Astrocyte (in vitro differentiated cells and primary cell): ENCODE measurements around the gene PURB. TPM values are rescaled to one million over a fixed set of nuclear protein-coding genes. Genes with fewer than 3 reads are reported as not detected.

Experiments used
- DNase-seq: peaks from one replicate; pipeline ENCODE4 v3.0.0-alpha.2; 2010; ENCODE audit warnings: low read depth
- FAIRE-seq: peaks from 2 replicates; lab custom pipeline; 2011; peaks lifted over from hg19 to GRCh38; lab: Jason Lieb, UNC
- H2AFZ ChIP-seq: 2 replicates; pipeline ENCODE4 v1.6.0; 2012; ENCODE audit warnings: low read depth, low read length, inconsistent platforms
- H3K27ac ChIP-seq: 2 replicates; pipeline ENCODE4 v1.5.1; 2011; ENCODE audit warnings: low read depth, low read length, inconsistent platforms
- H3K27me3 ChIP-seq: 2 replicates; pipeline ENCODE4 v1.6.0; 2011; ENCODE audit warnings: low read length, inconsistent platforms; ENCODE audit not compliant: insufficient read depth
- H3K36me3 ChIP-seq: 2 replicates; pipeline ENCODE4 v1.5.1; 2011; ENCODE audit warnings: low read length, inconsistent platforms; ENCODE audit not compliant: insufficient read depth
- H3K4me1 ChIP-seq: 2 replicates; pipeline ENCODE4 v1.5.1; 2011; ENCODE audit warnings: low read length, inconsistent platforms; ENCODE audit not compliant: insufficient read depth
- H3K4me2 ChIP-seq: 2 replicates; pipeline ENCODE4 v1.6.0; 2012; ENCODE audit warnings: low read length, inconsistent platforms
- H3K4me3 ChIP-seq: 2 replicates; pipeline ENCODE4 v1.5.1; 2011; ENCODE audit warnings: low read depth, mild to moderate bottlenecking, low read length, inconsistent platforms; ENCODE audit not compliant: insufficient read depth
- H3K79me2 ChIP-seq: 2 replicates; pipeline ENCODE4 v1.6.0; 2012; ENCODE audit warnings: mild to moderate bottlenecking, low read length, inconsistent platforms; ENCODE audit not compliant: insufficient read depth
- H3K9ac ChIP-seq: 2 replicates; pipeline ENCODE4 v1.6.0; 2012; ENCODE audit warnings: mild to moderate bottlenecking, low read length, inconsistent platforms
- H3K9me3 ChIP-seq: 2 replicates; pipeline ENCODE4 v1.5.1; 2012; ENCODE audit warnings: low read depth, mild to moderate bottlenecking, low read length, inconsistent platforms; ENCODE audit not compliant: insufficient read depth
- H4K20me1 ChIP-seq: 2 replicates; pipeline ENCODE4 v1.6.0; 2012; ENCODE audit warnings: low read length, inconsistent platforms; ENCODE audit not compliant: insufficient read depth
- H3K27ac Mint-ChIP-seq: one replicate; pipeline ENCODE4 v1.8.0; 2021; ENCODE audit warnings: mild to moderate bottlenecking, mixed read lengths; ENCODE audit not compliant: unreplicated experiment
- H3K27me3 Mint-ChIP-seq: one replicate; pipeline ENCODE4 v1.8.0; 2021; ENCODE audit warnings: low read depth, mixed read lengths; ENCODE audit not compliant: unreplicated experiment
- H3K36me3 Mint-ChIP-seq: one replicate; pipeline ENCODE4 v1.8.0; 2021; ENCODE audit warnings: low read depth, mixed read lengths; ENCODE audit not compliant: unreplicated experiment
- H3K4me1 Mint-ChIP-seq: one replicate; pipeline ENCODE4 v1.8.0; 2021; ENCODE audit warnings: low read depth, mixed read lengths; ENCODE audit not compliant: unreplicated experiment
- H3K4me3 Mint-ChIP-seq: one replicate; pipeline ENCODE4 v1.8.0; 2021; ENCODE audit warnings: mild to moderate bottlenecking, moderate library complexity, mixed read lengths; ENCODE audit not compliant: unreplicated experiment
- H3K9me3 Mint-ChIP-seq: one replicate; pipeline ENCODE4 v1.8.0; 2021; ENCODE audit warnings: mild to moderate bottlenecking, mixed read lengths; ENCODE audit not compliant: unreplicated experiment
- EZH2 ChIP-seq: IDR thresholded peaks from 2 replicates; pipeline ENCODE4 v1.6.1; 2012; ENCODE audit warnings: mild to moderate bottlenecking, low read length, inconsistent platforms; ENCODE audit not compliant: insufficient read depth
- total RNA-seq: library from RNA; stranded (reverse); gene quantifications from 2 replicates; pipeline ENCODE4 v1.2.1, GENCODE V29; 2021
- TF ChIP-seq, protein P1 (sequence below): IDR thresholded peaks from 2 replicates; pipeline ENCODE4 v1.5.1; 2011; ENCODE audit warnings: low read depth, mild to moderate bottlenecking, inconsistent platforms, low read length, moderate library complexity; ENCODE audit not compliant: insufficient read depth

The PURB gene
- total RNA-seq, 1 donor from 2014 or later: 26.3 TPM

DNA sequence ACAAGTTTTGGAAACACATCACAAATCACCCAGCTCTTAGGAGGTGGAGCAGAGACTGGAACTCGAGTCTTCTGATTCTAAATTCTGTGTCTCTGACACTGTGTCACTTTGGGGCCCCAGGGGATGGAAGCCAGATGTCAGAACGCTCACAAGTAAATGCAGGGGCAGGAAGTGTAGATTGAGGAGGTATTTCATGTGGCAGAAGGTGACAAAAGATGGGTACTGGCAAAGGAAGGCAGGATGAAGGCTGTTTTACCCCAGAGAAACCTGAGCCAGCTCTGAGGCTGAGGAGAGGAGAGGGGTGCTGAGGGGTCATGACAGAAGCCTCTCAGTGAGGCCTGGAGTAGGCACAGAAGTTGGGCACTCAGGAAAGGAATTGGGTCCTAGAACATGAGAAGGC lies 6.0 kb upstream of the PURB start:
- H3K36me3 Mint-ChIP-seq: peaks cover 8% of the 10 kb centered on the region
- peak overlapping the region; percentile 1 for H3K27ac Mint-ChIP-seq
- H4K20me1 ChIP-seq: no peaks in the 10 kb centered on the region
- DNase-seq (no peak), FAIRE-seq (no peak)
- H3K9me3 Mint-ChIP-seq: no peaks in the 10 kb centered on the region
- H3K4me1 Mint-ChIP-seq: peaks cover 2% of the 10 kb centered on the region
- H3K27ac ChIP-seq: no peak overlapping the region
- no peaks in the 10 kb centered on the region for H3K36me3 ChIP-seq
- H2AFZ ChIP-seq: no peak overlapping the region
- no peak overlapping the region for H3K4me3 Mint-ChIP-seq
- no peaks in the 10 kb centered on the region for H3K9me3 ChIP-seq
- H3K4me3 ChIP-seq: no peak overlapping the region
- H3K4me1 ChIP-seq: no peaks in the 10 kb centered on the region
- H3K27me3 Mint-ChIP-seq: peaks cover 2% of the 10 kb centered on the region
- H3K9ac ChIP-seq: no peak overlapping the region
- TF ChIP-seq EZH2: no peak
- TF ChIP-seq, protein P1, sequence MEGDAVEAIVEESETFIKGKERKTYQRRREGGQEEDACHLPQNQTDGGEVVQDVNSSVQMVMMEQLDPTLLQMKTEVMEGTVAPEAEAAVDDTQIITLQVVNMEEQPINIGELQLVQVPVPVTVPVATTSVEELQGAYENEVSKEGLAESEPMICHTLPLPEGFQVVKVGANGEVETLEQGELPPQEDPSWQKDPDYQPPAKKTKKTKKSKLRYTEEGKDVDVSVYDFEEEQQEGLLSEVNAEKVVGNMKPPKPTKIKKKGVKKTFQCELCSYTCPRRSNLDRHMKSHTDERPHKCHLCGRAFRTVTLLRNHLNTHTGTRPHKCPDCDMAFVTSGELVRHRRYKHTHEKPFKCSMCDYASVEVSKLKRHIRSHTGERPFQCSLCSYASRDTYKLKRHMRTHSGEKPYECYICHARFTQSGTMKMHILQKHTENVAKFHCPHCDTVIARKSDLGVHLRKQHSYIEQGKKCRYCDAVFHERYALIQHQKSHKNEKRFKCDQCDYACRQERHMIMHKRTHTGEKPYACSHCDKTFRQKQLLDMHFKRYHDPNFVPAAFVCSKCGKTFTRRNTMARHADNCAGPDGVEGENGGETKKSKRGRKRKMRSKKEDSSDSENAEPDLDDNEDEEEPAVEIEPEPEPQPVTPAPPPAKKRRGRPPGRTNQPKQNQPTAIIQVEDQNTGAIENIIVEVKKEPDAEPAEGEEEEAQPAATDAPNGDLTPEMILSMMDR: no peak
- H3K4me2 ChIP-seq: no peak overlapping the region
- no peaks in the 10 kb centered on the region for H3K27me3 ChIP-seq
- peaks cover 19% of the 10 kb centered on the region for H3K79me2 ChIP-seq

DNA sequence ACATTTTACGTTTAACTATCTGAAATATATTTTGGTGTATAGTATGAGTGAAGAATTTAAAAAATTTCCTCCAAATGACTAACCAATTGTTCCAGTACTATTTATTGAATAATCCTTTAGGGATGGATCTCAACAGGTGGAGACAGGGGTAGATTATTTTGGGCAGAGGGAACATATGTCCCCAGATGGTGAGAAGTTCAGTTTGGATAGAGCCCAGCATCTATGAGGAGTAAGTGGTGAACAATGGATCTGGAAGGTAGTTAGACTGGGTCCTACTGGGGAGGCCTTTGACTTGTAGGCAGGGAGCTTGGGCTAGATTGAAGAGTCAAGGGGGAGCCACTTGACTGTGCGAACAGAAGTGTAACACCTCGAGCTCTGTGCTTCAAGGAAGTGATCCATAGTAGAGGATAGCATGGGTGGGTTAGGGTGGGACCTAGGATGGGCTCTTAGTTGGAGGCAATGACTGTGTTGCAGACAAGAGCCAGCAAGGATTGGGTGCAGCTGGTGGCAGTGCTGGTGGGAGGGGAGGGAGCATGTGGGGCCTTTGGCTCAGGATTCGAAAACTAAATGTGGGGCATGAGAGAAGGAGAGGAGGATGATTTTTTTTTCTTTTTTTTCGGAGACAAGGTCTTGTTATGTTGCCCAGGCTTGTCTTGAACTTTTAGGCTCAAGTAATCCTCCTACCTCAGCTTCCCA lies 3.9 kb upstream of the PURB start:
- Histone ChIP-seq H3K4me1 (no peaks in the 10 kb centered on the region), H2AFZ (no peak overlapping the region), H3K4me2 (no peak overlapping the region), H3K27me3 (no peaks in the 10 kb centered on the region), H3K36me3 (no peaks in the 10 kb centered on the region), H3K9me3 (no peaks in the 10 kb centered on the region), H3K4me3 (no peak overlapping the region), H4K20me1 (peaks cover 3% of the 10 kb centered on the region), H3K27ac (no peak overlapping the region), H3K9ac (no peak overlapping the region), H3K79me2 (peaks cover 29% of the 10 kb centered on the region)
- Mint-ChIP-seq H3K36me3 (peaks cover 11% of the 10 kb centered on the region), H3K4me1 (peaks cover 5% of the 10 kb centered on the region), H3K4me3 (no peak overlapping the region), H3K9me3 (peaks cover 3% of the 10 kb centered on the region), H3K27ac (no peak overlapping the region), H3K27me3 (peaks cover 2% of the 10 kb centered on the region)
- no peak for FAIRE-seq
- no peak for DNase-seq
- no peak for TF ChIP-seq EZH2
- TF ChIP-seq, protein P1: no peak

DNA sequence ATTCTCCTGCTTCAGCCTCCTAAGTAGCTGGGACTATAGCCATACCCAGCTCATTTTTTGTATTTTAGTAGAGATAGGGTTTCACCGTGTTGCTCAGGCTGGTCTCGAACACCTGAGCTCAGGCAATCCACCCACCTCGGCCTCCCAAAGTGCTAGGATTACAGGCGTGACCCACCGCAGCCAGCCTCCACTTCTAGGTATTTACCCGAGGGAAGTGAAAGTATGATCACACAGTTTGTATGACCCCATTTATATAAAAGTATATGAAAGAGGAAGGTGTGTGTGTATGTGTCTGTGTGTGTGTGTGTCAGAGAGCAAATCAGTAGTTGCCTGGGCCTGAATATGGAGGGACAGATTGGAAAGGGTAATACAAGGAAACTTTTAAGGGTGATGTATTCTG lies 2.0 kb upstream of the PURB start:
- Histone ChIP-seq H3K79me2 (peaks cover 49% of the 10 kb centered on the region), H3K27ac (no peak overlapping the region), H3K27me3 (no peaks in the 10 kb centered on the region), H3K9ac (no peak overlapping the region), H2AFZ (no peak overlapping the region), H3K4me3 (no peak overlapping the region), H3K9me3 (no peaks in the 10 kb centered on the region), H3K4me2 (no peak overlapping the region), H3K4me1 (peaks cover 10% of the 10 kb centered on the region), H3K36me3 (no peaks in the 10 kb centered on the region), H4K20me1 (peaks cover 20% of the 10 kb centered on the region)
- peaks cover 7% of the 10 kb centered on the region for H3K4me1 Mint-ChIP-seq
- peaks cover 3% of the 10 kb centered on the region for H3K9me3 Mint-ChIP-seq
- H3K27ac Mint-ChIP-seq: no peak overlapping the region
- DNase-seq (no peak), FAIRE-seq (no peak)
- no peak overlapping the region for H3K4me3 Mint-ChIP-seq
- no peaks in the 10 kb centered on the region for H3K27me3 Mint-ChIP-seq
- peaks cover 11% of the 10 kb centered on the region for H3K36me3 Mint-ChIP-seq
- no peak for TF ChIP-seq EZH2
- TF ChIP-seq, protein P1: no peak
